Activated CD8-positive, alpha-beta T cell treated with anti-CD3 and anti-CD28 coated beads, Interleukin-2, amount 10 ng/mL, durations not matched to agents 7 days and 5 days (primary cell): Measurements from ENCODE around the gene OCRL. TPM values are rescaled to one million over a fixed set of nuclear protein-coding genes. Genes with fewer than 3 reads are reported as not detected.
"Not testable (repeated sequence)": the region's sequence is repeated elsewhere in the genome, so short reads cannot be mapped to it uniquely, and the experiment has no call there.

Experiments
- ATAC-seq: fragments of 150-1000 bp; cut with Tn5 transposase; one replicate; pipeline ENCODE4 v1.10.0; 2021; ENCODE audit warnings: moderate library complexity
- CTCF ChIA-PET: fragments of 350-600 bp; sonication (Branson Sonifier 250); formaldehyde crosslinking; loops from one replicate; lab custom pipeline; 2021; ENCODE audit warnings: antibody characterized with exemption; lab: Charles Lee
- POLR2A ChIA-PET: fragments of 350-600 bp; sonication (Branson Sonifier 250); formaldehyde crosslinking; loops from one replicate; lab custom pipeline; 2021; ENCODE audit warnings: antibody characterized with exemption; lab: Charles Lee
- DNase-seq: peaks from one replicate; pipeline ENCODE4 v3.0.0-alpha.2; 2020
- H3K27ac Mint-ChIP-seq: one replicate; pipeline ENCODE4 v1.8.0; 2021; ENCODE audit warnings: mild to moderate bottlenecking, mixed read lengths
- H3K27me3 Mint-ChIP-seq: one replicate; pipeline ENCODE4 v1.8.0; 2021; ENCODE audit warnings: low read depth, mixed read lengths
- H3K36me3 Mint-ChIP-seq: one replicate; pipeline ENCODE4 v1.8.0; 2021; ENCODE audit warnings: low read depth, mixed read lengths
- H3K4me1 Mint-ChIP-seq: one replicate; pipeline ENCODE4 v1.8.0; 2021; ENCODE audit warnings: low read depth, mixed read lengths
- H3K4me3 Mint-ChIP-seq: one replicate; pipeline ENCODE4 v1.8.0; 2021; ENCODE audit warnings: mild to moderate bottlenecking, mixed read lengths
- H3K9me3 Mint-ChIP-seq: one replicate; pipeline ENCODE4 v1.8.0; 2022; ENCODE audit warnings: mixed read lengths; ENCODE audit not compliant: insufficient read depth
- total RNA-seq, 2 experiments: library from RNA; stranded (reverse); gene quantifications; one replicate each; pipeline ENCODE4 v1.2.3, GENCODE V29; 2021

The OCRL gene
- total RNA-seq, 2 experiments from 2014 or later: 0.90 to 1.0 TPM

GRCh38 chrX:129572422-129572821 is 32.4 kb downstream of the OCRL start:
- Mint-ChIP-seq H3K36me3 (no peaks in the 10 kb centered on the region), H3K27me3 (no peaks in the 10 kb centered on the region), H3K4me1 (no peaks in the 10 kb centered on the region), H3K4me3 (no peak overlapping the region), H3K27ac (no peak overlapping the region), H3K9me3 (no peaks in the 10 kb centered on the region)
- POLR2A ChIA-PET: no interaction called here
- no peak for DNase-seq
- CTCF ChIA-PET: no interaction called here
- ATAC-seq: no peak

GRCh38 chrX:129573652-129574051 is 33.6 kb downstream of the OCRL start:
- H3K9me3 Mint-ChIP-seq, DNase-seq, H3K27ac Mint-ChIP-seq, CTCF ChIA-PET, POLR2A ChIA-PET, ATAC-seq, H3K36me3 Mint-ChIP-seq, H3K27me3 Mint-ChIP-seq, H3K4me1 Mint-ChIP-seq, H3K4me3 Mint-ChIP-seq: not testable (repeated sequence)

- H3K4me3 Mint-ChIP-seq: no peak overlapping the region
- ChIA-PET CTCF (no interaction called here), POLR2A (no interaction called here)
- H3K27me3 Mint-ChIP-seq: no peaks in the 10 kb centered on the region
- H3K9me3 Mint-ChIP-seq: no peaks in the 10 kb centered on the region
- DNase-seq (no peak), ATAC-seq (no peak)
- no peaks in the 10 kb centered on the region for H3K4me1 Mint-ChIP-seq
- no peak overlapping the region for H3K27ac Mint-ChIP-seq
- no peaks in the 10 kb centered on the region for H3K36me3 Mint-ChIP-seq
Observed at GRCh38 chrX:129574214-129574613, 34.2 kb downstream of the OCRL start.

- Mint-ChIP-seq H3K4me3 (no peak overlapping the region), H3K27ac (no peak overlapping the region), H3K9me3 (no peaks in the 10 kb centered on the region), H3K36me3 (no peaks in the 10 kb centered on the region), H3K4me1 (no peaks in the 10 kb centered on the region), H3K27me3 (no peaks in the 10 kb centered on the region)
- DNase-seq (no peak), ATAC-seq (no peak)
- ChIA-PET POLR2A (no interaction called here), CTCF (no interaction called here)
Observed at GRCh38 chrX:129576539-129576938, 36.5 kb downstream of the OCRL start.

- POLR2A ChIA-PET: no interaction called here
- no peak for ATAC-seq
- Mint-ChIP-seq H3K4me3 (no peak overlapping the region), H3K36me3 (no peaks in the 10 kb centered on the region), H3K9me3 (no peaks in the 10 kb centered on the region), H3K27me3 (no peaks in the 10 kb centered on the region), H3K27ac (no peak overlapping the region), H3K4me1 (no peaks in the 10 kb centered on the region)
- DNase-seq: no peak
- CTCF ChIA-PET: no interaction called here
Observed at GRCh38 chrX:129577473-129577872, 37.4 kb downstream of the OCRL start.

- POLR2A ChIA-PET: no interaction called here
- no peak overlapping the region for H3K4me3 Mint-ChIP-seq
- CTCF ChIA-PET: no interaction called here
Observed at GRCh38 chrX:129577877-129578276, 37.8 kb downstream of the OCRL start.

GRCh38 chrX:129581904-129582303 is 41.8 kb downstream of the OCRL start:
- no peak for ATAC-seq
- H3K4me1 Mint-ChIP-seq: no peaks in the 10 kb centered on the region
- no peak overlapping the region for H3K27ac Mint-ChIP-seq
- ChIA-PET CTCF (no interaction called here), POLR2A (no interaction called here)
- DNase-seq: no peak
- no peaks in the 10 kb centered on the region for H3K36me3 Mint-ChIP-seq
- H3K9me3 Mint-ChIP-seq: no peaks in the 10 kb centered on the region
- no peak overlapping the region for H3K4me3 Mint-ChIP-seq
- H3K27me3 Mint-ChIP-seq: no peaks in the 10 kb centered on the region

More at GRCh38 chrX:129577877-129578276, 37.8 kb downstream of the OCRL start:
- Mint-ChIP-seq H3K27ac (no peak overlapping the region), H3K27me3 (no peaks in the 10 kb centered on the region), H3K9me3 (no peaks in the 10 kb centered on the region), H3K36me3 (no peaks in the 10 kb centered on the region), H3K4me1 (no peaks in the 10 kb centered on the region)
- DNase-seq (no peak), ATAC-seq (no peak)

- no peak overlapping the region for H3K4me3 Mint-ChIP-seq
- H3K27me3 Mint-ChIP-seq: no peaks in the 10 kb centered on the region
- no peak for ATAC-seq
- no peaks in the 10 kb centered on the region for H3K4me1 Mint-ChIP-seq
- ChIA-PET POLR2A (no interaction called here), CTCF (no interaction called here)
- H3K27ac Mint-ChIP-seq: no peak overlapping the region
- no peaks in the 10 kb centered on the region for H3K9me3 Mint-ChIP-seq
- DNase-seq: no peak
- H3K36me3 Mint-ChIP-seq: no peaks in the 10 kb centered on the region
Observed at GRCh38 chrX:129585167-129585566, 45.1 kb downstream of the OCRL start.

- no peak overlapping the region for H3K27ac Mint-ChIP-seq
- no peaks in the 10 kb centered on the region for H3K36me3 Mint-ChIP-seq
- DNase-seq (no peak), ATAC-seq (no peak)
- H3K27me3 Mint-ChIP-seq: no peaks in the 10 kb centered on the region
- no peaks in the 10 kb centered on the region for H3K9me3 Mint-ChIP-seq
- H3K4me3 Mint-ChIP-seq: no peak overlapping the region
- no peaks in the 10 kb centered on the region for H3K4me1 Mint-ChIP-seq
- ChIA-PET POLR2A (no interaction called here), CTCF (no interaction called here)
Observed at GRCh38 chrX:129585691-129586090, 45.6 kb downstream of the OCRL start.

- no peak overlapping the region for H3K4me3 Mint-ChIP-seq
- ChIA-PET CTCF (no interaction called here), POLR2A (no interaction called here)
- H3K27ac Mint-ChIP-seq: no peak overlapping the region
- DNase-seq: no peak
- H3K9me3 Mint-ChIP-seq: no peaks in the 10 kb centered on the region
- H3K36me3 Mint-ChIP-seq: no peaks in the 10 kb centered on the region
- no peaks in the 10 kb centered on the region for H3K27me3 Mint-ChIP-seq
- ATAC-seq: no peak
- H3K4me1 Mint-ChIP-seq: no peaks in the 10 kb centered on the region
Observed at GRCh38 chrX:129586446-129586845, 46.4 kb downstream of the OCRL start.

- CTCF ChIA-PET: no interaction called here
- POLR2A ChIA-PET: no interaction called here
- H3K4me3 Mint-ChIP-seq: no peak overlapping the region
- no peaks in the 10 kb centered on the region for H3K27me3 Mint-ChIP-seq
- H3K4me1 Mint-ChIP-seq: peaks cover 2% of the 10 kb centered on the region
- no peaks in the 10 kb centered on the region for H3K9me3 Mint-ChIP-seq
- H3K27ac Mint-ChIP-seq: no peak overlapping the region
- DNase-seq (no peak), ATAC-seq (no peak)
- no peaks in the 10 kb centered on the region for H3K36me3 Mint-ChIP-seq
Observed at GRCh38 chrX:129590596-129590995, 50.5 kb downstream of the OCRL start.

- H3K4me1 Mint-ChIP-seq: peaks cover 4% of the 10 kb centered on the region
- H3K27me3 Mint-ChIP-seq: no peaks in the 10 kb centered on the region
- ChIA-PET CTCF (interaction anchor here (1.3 kb wide), 1 partner anchor 9 kb away, joined by 6 read pairs; no protein-coding TSS in a partner anchor), POLR2A (no interaction called here)
- H3K27ac Mint-ChIP-seq: no peak overlapping the region
- no peaks in the 10 kb centered on the region for H3K9me3 Mint-ChIP-seq
- no peak for DNase-seq
- H3K4me3 Mint-ChIP-seq: no peak overlapping the region
- no peaks in the 10 kb centered on the region for H3K36me3 Mint-ChIP-seq
- no peak for ATAC-seq
Observed at GRCh38 chrX:129593137-129593536, 53.1 kb downstream of the OCRL start.

GRCh38 chrX:129594781-129595180 is 54.7 kb downstream of the OCRL start:
- no peak overlapping the region for H3K27ac Mint-ChIP-seq
- H3K36me3 Mint-ChIP-seq: no peaks in the 10 kb centered on the region
- CTCF ChIA-PET: no interaction called here
- H3K4me1 Mint-ChIP-seq: peaks cover 6% of the 10 kb centered on the region
- H3K9me3 Mint-ChIP-seq: no peaks in the 10 kb centered on the region
- ATAC-seq (no peak), DNase-seq (no peak)
- POLR2A ChIA-PET: no interaction called here
- H3K27me3 Mint-ChIP-seq: no peaks in the 10 kb centered on the region
- no peak overlapping the region for H3K4me3 Mint-ChIP-seq
